Panc1 (cell line): ENCODE results near the gene FAM228B. TPM values are rescaled to one million over a fixed set of nuclear protein-coding genes. Genes with fewer than 3 reads are reported as not detected.

Experiments used
- ATAC-seq: fragments of 200-7000 bp; cut with Tn5 transposase; 2 replicates; pipeline ENCODE4 v1.9.1; 2020; ENCODE audit warnings: mild to moderate bottlenecking, moderate library complexity
- BruUV-seq: library from RNA; stranded (reverse); fragments of 400-500 nt; replicated peaks from 2 replicates; lab custom pipeline; 2021; lab: Mats Ljungman, UMichigan
- CTCF ChIA-PET: fragments of 300-600 bp; sonication (Branson Sonifier 250); formaldehyde crosslinking; loops from one replicate; lab custom pipeline; 2022; ENCODE audit warnings: antibody characterized with exemption; lab: Charles Lee
- POLR2A ChIA-PET: fragments of 300-600 bp; sonication (Branson Sonifier 250); formaldehyde crosslinking; loops from one replicate; lab custom pipeline; 2022; ENCODE audit warnings: antibody characterized with exemption; lab: Charles Lee
- DNase-seq: peaks from one replicate; pipeline ENCODE4 v3.0.0-alpha.2; 2010; ENCODE audit warnings: low read depth, low spot score
- H3K27ac ChIP-seq: 2 replicates; pipeline ENCODE4 v1.5.1; 2011; ENCODE audit warnings: mild to moderate bottlenecking, low read length, inconsistent platforms
- H3K27me3 ChIP-seq: fragments of 200-500 bp; sonication (Bioruptor generic); 2 replicates; pipeline ENCODE4 v1.6.0; 2014; ENCODE audit warnings: low read length, inconsistent platforms; ENCODE audit not compliant: control insufficient read depth, insufficient read depth
- H3K36me3 ChIP-seq: fragments of 200-500 bp; sonication (Bioruptor generic); 2 replicates; pipeline ENCODE4 v1.5.1; 2014; ENCODE audit warnings: inconsistent platforms, mild to moderate bottlenecking, low read length, moderate library complexity; ENCODE audit not compliant: control insufficient read depth, insufficient read depth
- H3K4me1 ChIP-seq: 2 replicates; pipeline ENCODE4 v1.5.1; 2011; ENCODE audit warnings: inconsistent platforms, mild to moderate bottlenecking, low read length, moderate library complexity; ENCODE audit not compliant: control insufficient read depth, insufficient read depth
- H3K4me3 ChIP-seq, 2 experiments: 2 replicates each; pipeline ENCODE4 v1.5.1; 2011 to 2012; ENCODE audit warnings: low read depth in 2 of 2, low read length in 2 of 2, mild to moderate bottlenecking in 2 of 2, inconsistent platforms in 1 of 2, moderate library complexity in 1 of 2
- H3K9me3 ChIP-seq: fragments of 200-500 bp; sonication (Bioruptor generic); 2 replicates; pipeline ENCODE4 v1.5.1; 2014; ENCODE audit warnings: low read depth, mild to moderate bottlenecking, inconsistent platforms, low read length, moderate library complexity; ENCODE audit not compliant: control insufficient read depth, insufficient read depth
- CTCF ChIP-seq: fragments of 450-650 bp; IDR thresholded peaks from 2 replicates; pipeline ENCODE4 v1.5.1; 2017; ENCODE audit warnings: mild to moderate bottlenecking
- POLR2AphosphoS5 ChIP-seq: IDR thresholded peaks from 2 replicates; pipeline ENCODE4 v1.6.1; 2012; ENCODE audit warnings: mild to moderate bottlenecking, low read depth, low read length, moderate library complexity
- REST ChIP-seq, 2 experiments: IDR thresholded peaks; 2 replicates each; pipeline ENCODE4 v1.6.1; 2011 to 2012; ENCODE audit warnings: low read depth in 2 of 2, control low read depth in 1 of 2, low read length in 1 of 2, mild to moderate bottlenecking in 1 of 2, moderate library complexity in 1 of 2; ENCODE audit not compliant: insufficient read depth in 1 of 2
- SIN3A ChIP-seq: IDR thresholded peaks from 2 replicates; pipeline ENCODE4 v1.6.1; 2012; ENCODE audit warnings: low read depth, mild to moderate bottlenecking, low read length, moderate library complexity, borderline replicate concordance; ENCODE audit not compliant: insufficient read depth
- TCF7L2 ChIP-seq: IDR thresholded peaks from 2 replicates; pipeline ENCODE4 v1.6.1; 2011; ENCODE audit warnings: mild to moderate bottlenecking, low read depth, low read length, inconsistent platforms
- in situ Hi-C: cut with HindIII; loops from 2 replicates; pipeline ENCODE4 v1.10.0; 2016; ENCODE audit warnings: low sequenced_read_pairs, low pct_unique_long_range_greater_than_20kb
- intact Hi-C: fragments of 100-400 bp; cut with micrococcal nuclease; formaldehyde crosslinking; loops from one replicate; pipeline ENCODE4 v1.10.0; 2022; ENCODE audit not compliant: unreplicated experiment
- total RNA-seq: library from RNA; stranded (reverse); gene quantifications from one replicate; pipeline ENCODE4 v1.2.1, GENCODE V29; 2021; ENCODE audit not compliant: unreplicated experiment

FAM228B gene
- total RNA-seq, 1 experiment from 2014 or later, result 23.0 TPM

GRCh38 chr2:24147364-24147763, 24.1 kb downstream of the FAM228B start:
- H3K27me3 ChIP-seq, result no peaks in the 10 kb centered on the region
- peaks cover 17% of the 10 kb centered on the region for H3K9me3 ChIP-seq
- no peaks in the 10 kb centered on the region for H3K4me1 ChIP-seq
- no peak overlapping the region for H3K4me3 ChIP-seq
- H3K27ac ChIP-seq, result no peak overlapping the region
- TF ChIP-seq SIN3A, result no peak
- TF ChIP-seq CTCF, result no peak
- TF ChIP-seq TCF7L2, result no peak
- TF ChIP-seq REST (IDR thresholded peaks at IDR 0.05; ENCODE audit: insufficient read depth in 1 of 2, low read depth in 2 of 2, low read length in 1 of 2), result no peak
- TF ChIP-seq POLR2AphosphoS5, result no peak
- ChIA-PET CTCF (no interaction called here), POLR2A (no interaction called here)
- intact Hi-C loops (loop anchor here (1.0 kb wide), 1 partner anchor 41 kb away; no protein-coding TSS in a partner anchor), in situ Hi-C loops (no loop called here)
- no TSS peak for BruUV-seq
- DNase-seq, result no peak
- ATAC-seq, result no peak
- no peaks in the 10 kb centered on the region; the same call in 1 of the 2 replicates for H3K36me3 ChIP-seq

GRCh38 chr2:24152413-24153197, 29.3 kb downstream of the FAM228B start:
- no TSS peak for BruUV-seq
- Histone ChIP-seq H3K27me3 (no peaks in the 10 kb centered on the region), H3K27ac (no peak overlapping the region), H3K4me3 (no peak overlapping the region), H3K9me3 (peaks cover 4% of the 10 kb centered on the region), H3K36me3 (no peaks in the 10 kb centered on the region), H3K4me1 (no peaks in the 10 kb centered on the region)
- in situ Hi-C loops, result no loop called here
- TF ChIP-seq CTCF, result no peak
- TF ChIP-seq POLR2AphosphoS5, result no peak
- no peak for DNase-seq
- CTCF ChIA-PET, result no interaction called here
- intact Hi-C loops, result no loop called here
- no peak for ATAC-seq
- POLR2A ChIA-PET, result no interaction called here
